Colonic mucosa (tissue), 4 donors: ENCODE measurements around the gene DCAF8L2. TPM values are rescaled to one million over a fixed set of nuclear protein-coding genes. Genes with fewer than 3 reads are reported as not detected.
"Not testable (repeated sequence)": the region's sequence is repeated elsewhere in the genome, so short reads cannot be mapped to it uniquely, and the experiment has no call there.

ENCODE experiments used
- DNase-seq: peaks from one replicate; pipeline ENCODE4 v3.0.0-alpha.2; 2020
- H3K27ac ChIP-seq: fragments of 200-600 bp; one replicate; pipeline ENCODE4 v1.8.0; 2021
- H3K27me3 ChIP-seq: fragments of 200-600 bp; one replicate; pipeline ENCODE4 v1.8.0; 2021
- H3K36me3 ChIP-seq: fragments of 200-600 bp; one replicate; pipeline ENCODE4 v1.8.0; 2021
- H3K4me1 ChIP-seq: fragments of 200-600 bp; one replicate; pipeline ENCODE4 v1.8.0; 2021; ENCODE audit warnings: mild to moderate bottlenecking
- H3K4me3 ChIP-seq: fragments of 200-600 bp; one replicate; pipeline ENCODE4 v1.8.0; 2021
- H3K9ac ChIP-seq, 2 donors: one replicate each; pipeline ENCODE4 v1.7.0; 2013; ENCODE audit warnings: control low read depth in 2 of 2, low read depth in 2 of 2, low read length in 2 of 2
- H3K9me3 ChIP-seq: fragments of 200-600 bp; one replicate; pipeline ENCODE4 v1.8.0; 2021
- intact Hi-C: fragments of 100-400 bp; cut with DNase I; formaldehyde crosslinking; loops from one replicate; pipeline ENCODE4 v1.14.1; 2022
- total RNA-seq, 2 donors: library from RNA; stranded (reverse); fragmentation: NEBNext Ultra II Directional in 1 of 2; extraction: Animal tissue kit (Norgen Biotek cat#: 25700) in 1 of 2; gene quantifications; one replicate each; pipeline ENCODE4 v1.2.1, GENCODE V29; 2021
- TF ChIP-seq, protein P1 (sequence below): fragments of 200-600 bp; IDR thresholded peaks from one replicate; pipeline ENCODE4 v1.8.0; 2022; ENCODE audit warnings: antibody characterized with exemption, mild to moderate bottlenecking
- donor health status: healthy.
- donor health status: DM: no; HTN: no; CAD: no.
- donor health status: DM: no; HTN: no; CAD: no.

The DCAF8L2 gene
- total RNA-seq, result not detected

DNA sequence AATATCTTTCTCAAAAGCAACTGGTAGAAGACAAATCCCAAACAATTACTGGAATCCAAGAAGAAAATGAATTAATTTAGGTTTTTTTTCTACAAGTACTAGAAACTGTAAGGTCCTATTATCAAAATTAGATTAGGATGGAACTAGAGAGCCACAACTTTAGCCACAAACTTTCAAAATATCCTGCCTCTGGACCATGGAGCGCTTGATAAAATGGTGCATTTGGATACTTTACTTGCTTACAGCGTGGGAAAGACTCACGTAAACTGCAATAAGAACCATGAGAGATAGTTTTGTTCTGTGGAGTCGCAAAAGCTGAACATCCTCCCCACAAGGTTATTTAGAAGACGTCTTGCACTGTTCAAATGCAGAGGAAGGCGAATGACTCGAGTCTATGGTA, at the start of gene DCAF8L2:
Gene DCAF8L2, plus strand, starts transcription at position 301 of the 400 bp plus-strand sequence. CDS start 156,552 bp downstream, outside the sequence.
- no peaks in the 10 kb centered on the region for H3K4me1 ChIP-seq
- DNase-seq, result no peak
- H3K36me3 ChIP-seq, result no peaks in the 10 kb centered on the region
- H3K27me3 ChIP-seq, result no peaks in the 10 kb centered on the region
- H3K27ac ChIP-seq, result no peak within 1 kb of the TSS
- no peaks in the 10 kb centered on the region for H3K9me3 ChIP-seq
- TF ChIP-seq, protein P1, sequence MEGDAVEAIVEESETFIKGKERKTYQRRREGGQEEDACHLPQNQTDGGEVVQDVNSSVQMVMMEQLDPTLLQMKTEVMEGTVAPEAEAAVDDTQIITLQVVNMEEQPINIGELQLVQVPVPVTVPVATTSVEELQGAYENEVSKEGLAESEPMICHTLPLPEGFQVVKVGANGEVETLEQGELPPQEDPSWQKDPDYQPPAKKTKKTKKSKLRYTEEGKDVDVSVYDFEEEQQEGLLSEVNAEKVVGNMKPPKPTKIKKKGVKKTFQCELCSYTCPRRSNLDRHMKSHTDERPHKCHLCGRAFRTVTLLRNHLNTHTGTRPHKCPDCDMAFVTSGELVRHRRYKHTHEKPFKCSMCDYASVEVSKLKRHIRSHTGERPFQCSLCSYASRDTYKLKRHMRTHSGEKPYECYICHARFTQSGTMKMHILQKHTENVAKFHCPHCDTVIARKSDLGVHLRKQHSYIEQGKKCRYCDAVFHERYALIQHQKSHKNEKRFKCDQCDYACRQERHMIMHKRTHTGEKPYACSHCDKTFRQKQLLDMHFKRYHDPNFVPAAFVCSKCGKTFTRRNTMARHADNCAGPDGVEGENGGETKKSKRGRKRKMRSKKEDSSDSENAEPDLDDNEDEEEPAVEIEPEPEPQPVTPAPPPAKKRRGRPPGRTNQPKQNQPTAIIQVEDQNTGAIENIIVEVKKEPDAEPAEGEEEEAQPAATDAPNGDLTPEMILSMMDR, result no peak
- intact Hi-C loops, result no loop called here
- no peak within 1 kb of the TSS for H3K4me3 ChIP-seq
- H3K9ac ChIP-seq, result no peak within 1 kb of the TSS

DNA sequence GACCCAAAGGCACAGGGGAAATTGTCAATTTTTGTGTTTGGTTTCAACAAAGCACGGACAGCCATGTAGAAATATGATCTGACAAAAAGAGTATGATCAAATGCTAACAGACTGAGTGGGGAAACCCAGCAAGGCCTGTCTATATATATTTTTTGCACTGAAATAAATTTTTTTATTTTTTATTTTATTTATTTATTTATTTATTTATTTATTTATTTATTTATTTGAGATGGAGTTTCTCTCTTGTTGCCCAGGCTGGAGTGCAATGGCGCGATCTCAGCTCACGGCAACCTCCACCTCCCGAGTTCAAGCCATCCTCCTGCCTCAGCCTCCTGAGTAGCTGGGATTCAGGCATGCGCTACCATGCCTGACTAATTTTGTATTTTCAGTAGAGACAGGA, 49.0 kb upstream of the DCAF8L2 start:
- H3K36me3 ChIP-seq, DNase-seq, H3K9me3 ChIP-seq, intact Hi-C loops, H3K4me1 ChIP-seq, H3K27ac ChIP-seq, H3K4me3 ChIP-seq, H3K9ac ChIP-seq, H3K27me3 ChIP-seq: not testable (repeated sequence)

DNA sequence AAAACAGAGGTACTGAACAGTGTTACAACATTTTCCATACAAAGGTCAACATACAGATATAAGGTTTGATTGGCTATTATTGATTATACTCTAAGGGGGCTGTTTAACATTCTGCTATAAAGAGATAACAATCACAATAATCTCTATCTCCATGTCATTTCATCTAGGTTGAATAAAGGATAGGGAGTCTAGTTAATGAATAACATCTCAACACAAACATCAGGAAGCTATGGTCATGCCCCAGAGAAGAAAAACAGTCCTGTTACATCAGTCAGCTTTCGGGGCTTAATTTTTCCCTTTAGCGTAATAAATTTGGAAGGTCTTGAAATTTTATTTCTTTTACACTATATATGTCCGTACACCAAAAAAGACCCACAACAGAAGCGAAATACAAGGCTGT, 41.5 kb upstream of the DCAF8L2 start:
- H3K4me1 ChIP-seq, result no peaks in the 10 kb centered on the region
- no peaks in the 10 kb centered on the region for H3K36me3 ChIP-seq
- H3K9me3 ChIP-seq, result no peaks in the 10 kb centered on the region
- no peak overlapping the region for H3K4me3 ChIP-seq
- no peak overlapping the region for H3K27ac ChIP-seq
- intact Hi-C loops, result no loop called here
- H3K27me3 ChIP-seq, result no peaks in the 10 kb centered on the region
- TF ChIP-seq, protein P1, result no peak
- DNase-seq, result no peak
- no peak overlapping the region for H3K9ac ChIP-seq

DNA sequence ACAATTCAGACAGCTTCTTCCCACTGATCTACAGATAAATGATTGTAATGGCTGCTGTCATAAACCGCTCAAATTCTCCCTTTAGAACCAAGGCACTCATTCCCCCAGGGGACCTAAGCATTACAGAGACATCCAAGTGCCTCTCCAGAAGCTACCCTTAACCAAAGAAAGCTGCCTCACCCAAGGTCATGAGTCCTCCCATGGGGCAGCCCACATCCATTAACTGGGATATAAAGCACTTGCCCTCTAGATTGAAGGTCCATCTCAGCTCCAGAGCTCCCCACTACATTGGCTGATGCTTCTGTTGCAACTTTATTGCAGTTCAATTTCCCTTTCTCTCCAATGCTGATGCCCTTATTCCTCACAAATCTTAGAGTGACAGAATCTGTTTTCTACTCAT, 40.5 kb upstream of the DCAF8L2 start:
- H3K4me1 ChIP-seq, result no peaks in the 10 kb centered on the region
- TF ChIP-seq, protein P1, result no peak
- intact Hi-C loops, result no loop called here
- no peak overlapping the region for H3K27ac ChIP-seq
- no peaks in the 10 kb centered on the region for H3K36me3 ChIP-seq
- no peak for DNase-seq
- no peak overlapping the region for H3K9ac ChIP-seq
- no peak overlapping the region for H3K4me3 ChIP-seq
- no peaks in the 10 kb centered on the region for H3K9me3 ChIP-seq
- H3K27me3 ChIP-seq, result no peaks in the 10 kb centered on the region

DNA sequence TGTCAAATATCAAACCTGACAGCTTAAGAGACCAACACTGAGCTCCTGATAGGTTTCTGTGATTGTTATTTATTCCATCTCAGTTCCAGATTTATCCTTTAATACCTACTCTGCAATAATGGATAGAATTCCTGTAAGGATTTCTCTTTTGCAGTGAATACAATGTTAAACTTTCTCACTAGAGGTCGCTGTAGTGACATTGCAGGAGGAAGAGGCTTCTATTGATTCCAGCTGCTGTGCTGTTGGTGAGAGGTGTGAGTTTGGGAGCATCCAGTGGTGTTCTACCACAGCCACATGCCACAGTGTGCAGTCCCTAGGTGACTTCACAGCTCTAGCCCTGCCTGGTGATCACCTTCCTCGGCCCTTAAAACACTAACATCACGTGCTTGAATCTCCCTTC, 34.6 kb upstream of the DCAF8L2 start:
- no peak overlapping the region for H3K27ac ChIP-seq
- TF ChIP-seq, protein P1, result peak; percentile 48
- intact Hi-C loops, result loop anchor here (5.0 kb wide), 1 partner anchor 132 kb away; no protein-coding TSS in a partner anchor
- no peaks in the 10 kb centered on the region for H3K4me1 ChIP-seq
- no peaks in the 10 kb centered on the region for H3K36me3 ChIP-seq
- no peak overlapping the region for H3K9ac ChIP-seq
- H3K4me3 ChIP-seq, result no peak overlapping the region
- H3K9me3 ChIP-seq, result no peaks in the 10 kb centered on the region
- DNase-seq, result no peak
- no peaks in the 10 kb centered on the region for H3K27me3 ChIP-seq

DNA sequence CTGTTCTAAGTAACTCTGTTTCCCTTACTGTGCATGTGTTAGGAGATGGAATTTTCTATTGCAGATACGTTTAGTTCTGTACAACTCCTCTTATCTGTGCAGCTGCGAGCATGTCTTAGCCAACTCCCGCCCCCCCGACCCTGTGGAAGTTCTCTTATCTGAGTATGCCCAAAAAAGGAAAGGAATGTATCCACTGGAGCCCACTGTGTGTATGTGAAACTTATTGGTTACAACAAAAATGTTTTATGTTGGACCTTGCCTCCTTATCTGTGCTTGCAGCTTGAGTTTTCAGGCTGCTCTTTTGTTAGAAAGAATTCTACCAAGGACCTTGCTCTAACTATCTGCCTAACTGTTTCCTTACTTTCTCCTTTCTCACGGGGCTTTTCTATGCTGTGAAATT, 24.2 kb upstream of the DCAF8L2 start:
- intact Hi-C loops, result no loop called here
- Histone ChIP-seq H3K9me3 (no peaks in the 10 kb centered on the region), H3K27ac (no peak overlapping the region), H3K4me1 (no peaks in the 10 kb centered on the region), H3K4me3 (no peak overlapping the region), H3K27me3 (no peaks in the 10 kb centered on the region), H3K9ac (no peak overlapping the region), H3K36me3 (no peaks in the 10 kb centered on the region)
- TF ChIP-seq, protein P1, result no peak
- no peak for DNase-seq
